ENCODE measurements around the gene CYS1. TPM values are rescaled to one million over a fixed set of nuclear protein-coding genes. Genes with fewer than 3 reads are reported as not detected.

Gene CYS1
- total and polyA plus RNA-seq, 2 of the 8 experiments (the other 6 are each of a cell fraction or from before 2014, with no cell fraction given): 0.09 to 0.13 TPM

DNA sequence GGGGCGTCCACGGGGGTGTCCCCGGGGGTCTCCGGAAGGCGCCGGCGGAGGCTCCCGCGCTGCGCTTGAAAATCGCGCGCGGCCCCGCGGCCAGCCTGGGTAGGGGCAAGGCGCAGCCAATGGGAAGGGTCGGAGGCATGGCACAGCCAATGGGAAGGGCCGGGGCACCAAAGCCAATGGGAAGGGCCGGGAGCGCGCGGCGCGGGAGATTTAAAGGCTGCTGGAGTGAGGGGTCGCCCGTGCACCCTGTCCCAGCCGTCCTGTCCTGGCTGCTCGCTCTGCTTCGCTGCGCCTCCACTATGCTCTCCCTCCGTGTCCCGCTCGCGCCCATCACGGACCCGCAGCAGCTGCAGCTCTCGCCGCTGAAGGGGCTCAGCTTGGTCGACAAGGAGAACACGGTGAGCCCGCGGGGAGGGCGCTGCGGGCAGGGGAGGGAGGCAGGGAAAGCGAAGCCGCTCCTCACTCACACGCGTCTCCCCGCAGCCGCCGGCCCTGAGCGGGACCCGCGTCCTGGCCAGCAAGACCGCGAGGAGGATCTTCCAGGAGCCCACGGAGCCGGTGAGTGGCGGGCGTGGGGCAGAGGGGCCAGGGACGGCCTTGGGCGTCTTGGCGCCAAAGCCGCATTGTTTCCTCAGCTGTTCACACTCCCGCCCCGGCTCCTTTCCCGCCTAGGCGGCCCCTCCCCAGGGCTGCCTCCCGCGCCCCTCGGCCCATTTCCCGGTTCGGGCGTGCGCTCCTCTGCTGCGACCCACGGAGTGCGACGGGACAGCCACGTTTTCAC is 42.5 kb upstream of the CYS1 start, which contains the start of gene RRM2 (continued):
- TF ChIP-seq SRF (IDR thresholded peaks at IDR 0.05; ENCODE audit: low read depth, low read length) (no peak), GTF2F1 (IDR thresholded peaks at IDR 0.05; ENCODE audit: borderline replicate concordance, low read depth, low read length) (0 out of 2 replicates have a peak, but pooled peaks have one; percentile 67), JUND (IDR thresholded peaks at IDR 0.05; ENCODE audit: low read length) (no peak), TEAD4 (IDR thresholded peaks at IDR 0.05; ENCODE audit: low read depth, low read length) (no peak), HDAC2 (IDR thresholded peaks at IDR 0.05; ENCODE audit: borderline replicate concordance in 1 of 2, low read depth in 2 of 2, low read length in 2 of 2) (peak in 1 of 2 experiments; percentile 97; a peak in 1 of 4 replicates), SIX5 (IDR thresholded peaks at IDR 0.05; ENCODE audit: low read depth, low read length) (no peak), KDM1A (IDR thresholded peaks at IDR 0.05; ENCODE audit: borderline replicate concordance, low read length) (no peak), MAFK (IDR thresholded peaks at IDR 0.05; ENCODE audit: low read depth, low read length) (no peak), POU5F1 (IDR thresholded peaks at IDR 0.05; ENCODE audit: low read depth, low read length) (no peak), SUZ12 (IDR thresholded peaks at IDR 0.05; ENCODE audit: low read length) (no peak), KDM4A (IDR thresholded peaks at IDR 0.05; ENCODE audit: low read depth, low read length, severe bottlenecking) (peak; percentile 69), KDM5A (IDR thresholded peaks at IDR 0.05; ENCODE audit: low read length) (0 out of 2 replicates have a peak, but pooled peaks have one; percentile 42), ZNF274 (IDR thresholded peaks at IDR 0.05; ENCODE audit: borderline replicate concordance, extremely low read depth, low read length) (no peak), CBX8 (IDR thresholded peaks at IDR 0.05; ENCODE audit: borderline replicate concordance, low read depth, low read length) (no peak), CTCF (IDR thresholded peaks at IDR 0.05; ENCODE audit: control extremely low read depth in 1 of 3, insufficient read depth in 1 of 3, low read depth in 1 of 3, low read length in 3 of 3) (no peak), SIRT6 (IDR thresholded peaks at IDR 0.05; ENCODE audit: low read length) (no peak), NRF1 (IDR thresholded peaks at IDR 0.05; ENCODE audit: low read depth, low read length) (no peak), RNF2 (IDR thresholded peaks at IDR 0.05; ENCODE audit: borderline replicate concordance, low read depth, low read length, missing control alignments, poor library complexity, severe bottlenecking) (no peak), CHD2 (IDR thresholded peaks at IDR 0.05; ENCODE audit: low read length) (peak; percentile 78), CEBPB (IDR thresholded peaks at IDR 0.05; ENCODE audit: low read depth, low read length) (no peak), BRCA1 (IDR thresholded peaks at IDR 0.05; ENCODE audit: low read depth, low read length) (no peak)

Measured in H1 (cell line).